Stimulated activated CD8-positive, alpha-beta memory T cell treated with anti-CD3 and anti-CD28 coated beads, Interleukin-4, amount 100 ng/mL, for 4 hours (primary cell): ENCODE data around the gene SPATA17.

Experiments
- DNase-seq, 2 donors: peaks; one replicate each; pipeline ENCODE4 v3.0.0-alpha.2; 2020; ENCODE audit warnings: low read depth in 2 of 2, low spot score in 1 of 2

SPATA17 gene

DNA sequence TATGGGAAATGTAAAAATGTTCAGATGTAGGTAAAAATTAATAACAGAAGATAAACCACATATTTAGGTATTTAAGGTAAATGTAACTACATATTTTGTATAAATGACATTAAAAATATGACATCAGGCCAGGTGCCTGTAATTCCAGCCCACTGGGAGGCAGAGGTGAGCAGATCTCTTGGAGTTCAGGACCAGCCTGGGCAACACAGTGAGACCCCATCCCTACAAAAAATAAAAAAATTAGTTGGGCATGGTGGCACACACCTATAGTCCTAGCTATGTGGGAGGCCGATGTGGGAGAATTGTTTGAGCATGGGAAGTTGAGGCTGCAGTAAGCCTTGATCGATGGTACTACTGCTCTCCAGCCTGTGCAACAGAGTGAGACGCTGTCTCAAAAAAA lies 216.5 kb downstream of the SPATA17 start:
- no peak for DNase-seq

DNA sequence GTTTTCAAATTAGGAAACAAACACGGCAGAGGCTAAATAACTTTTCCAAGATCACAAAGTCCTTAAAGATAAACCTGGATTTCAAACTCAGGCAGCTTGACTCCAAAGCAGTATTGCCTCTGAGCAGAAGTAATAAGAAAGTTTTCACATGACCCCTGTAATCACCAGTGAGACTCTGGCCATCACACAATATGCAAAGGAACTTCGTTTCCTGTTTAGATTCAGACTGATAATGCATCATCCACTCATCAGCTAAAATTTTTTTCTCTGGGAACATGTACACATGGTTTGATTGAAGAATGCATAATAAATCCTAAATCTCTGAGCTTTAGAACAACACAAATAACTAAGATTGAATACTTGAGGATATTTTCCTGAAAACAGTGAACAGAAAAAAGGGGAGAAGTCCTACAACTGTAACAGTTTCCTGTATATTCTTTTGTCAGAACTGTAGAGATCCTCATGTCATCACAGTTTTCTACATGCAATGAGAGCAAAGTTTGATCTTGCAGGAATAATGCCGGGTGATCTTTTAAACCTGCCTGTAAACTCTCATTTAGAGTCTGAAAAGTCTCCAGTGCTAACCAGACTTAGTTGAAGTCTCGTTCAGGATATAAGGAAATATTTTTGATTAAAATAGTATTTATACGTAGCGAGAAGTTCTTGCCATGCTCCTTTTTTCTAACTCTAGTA lies 225.3 kb downstream of the SPATA17 start:
- no peak for DNase-seq

- no peak for DNase-seq
Observed at GRCh38 chr1:217857061-217857460, 225.9 kb downstream of the SPATA17 start.

DNA sequence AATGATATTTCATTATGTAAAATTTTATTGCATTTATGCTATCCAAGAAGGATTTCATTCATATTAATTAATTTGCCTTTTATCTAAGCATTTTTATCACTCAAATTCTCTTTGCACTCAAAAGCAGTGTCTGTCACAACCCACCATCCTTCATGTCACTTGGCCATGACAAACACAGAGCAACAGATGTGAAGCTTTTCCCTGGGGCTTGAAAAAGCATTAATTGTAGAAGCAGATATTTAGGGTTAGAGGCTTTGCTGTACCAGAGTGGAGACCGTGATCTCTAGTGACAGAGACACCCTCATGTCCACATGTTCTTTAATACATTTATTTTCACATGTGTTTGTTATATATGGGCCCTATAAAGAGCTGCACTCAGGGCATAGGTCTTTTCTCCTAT lies 230.5 kb downstream of the SPATA17 start:
- no peak for DNase-seq

DNA sequence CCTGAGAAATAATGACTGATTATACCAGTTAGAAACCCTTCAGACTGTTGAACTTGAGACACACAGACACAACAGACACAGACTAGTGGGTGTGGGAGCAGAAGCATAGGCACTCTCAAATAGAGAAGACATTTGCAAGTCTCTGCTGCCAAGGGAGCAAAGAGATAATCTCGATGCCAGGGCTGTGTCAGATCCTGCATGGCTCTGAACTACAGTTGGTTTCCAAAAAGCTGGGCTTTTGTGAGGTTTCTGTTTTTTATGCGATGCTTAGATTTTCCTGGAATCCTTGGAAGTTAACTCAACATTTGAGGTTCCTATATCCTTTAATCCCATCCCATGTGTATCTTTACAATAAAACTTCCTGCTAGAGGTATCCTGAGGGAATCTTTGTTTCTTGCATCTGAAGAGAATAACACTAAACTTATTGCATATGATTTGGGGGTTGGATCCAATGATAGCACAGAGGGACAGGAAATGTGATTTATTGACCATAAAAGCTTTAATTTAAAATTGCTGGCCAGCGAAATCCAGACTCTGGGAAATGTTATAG lies 236.4 kb downstream of the SPATA17 start:
- no peak for DNase-seq

DNA sequence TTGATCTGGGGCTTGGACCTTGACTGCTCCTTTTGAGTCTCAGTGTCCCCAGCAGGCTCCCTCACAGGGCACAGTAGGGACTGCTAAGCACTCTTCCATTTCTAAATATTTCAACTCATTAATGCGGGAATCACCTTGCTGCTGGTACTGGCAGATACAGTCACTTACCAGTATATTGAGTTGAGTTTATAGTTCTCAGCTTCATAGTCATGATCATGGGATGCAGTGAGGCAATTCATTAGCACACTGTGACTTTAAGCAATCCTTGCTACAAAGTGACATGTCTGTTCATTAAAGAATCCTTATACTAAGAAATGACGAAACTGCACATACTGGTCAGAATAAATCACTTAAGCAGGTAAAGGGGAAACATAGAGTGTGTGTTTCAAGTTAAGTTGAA lies 240.8 kb downstream of the SPATA17 start:
- DNase-seq: no peak

DNA sequence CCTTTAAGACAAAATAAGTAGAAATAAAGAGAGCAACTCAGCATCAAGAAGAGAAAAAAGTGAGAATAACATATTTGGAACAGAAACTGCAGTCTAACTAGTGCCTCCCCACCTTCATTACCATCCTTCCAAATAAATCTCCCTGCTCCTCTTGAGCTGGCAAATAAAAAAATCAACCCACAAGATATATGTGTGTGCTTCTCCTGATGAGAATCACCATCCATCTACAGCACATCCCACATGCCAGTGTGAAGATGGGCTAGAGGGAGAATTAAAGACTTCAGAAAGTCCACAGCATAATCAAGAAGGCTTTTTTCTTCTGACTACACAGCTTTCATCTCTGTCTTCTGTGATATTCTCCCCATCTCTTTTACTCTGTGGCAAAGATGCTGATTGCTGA lies 244.1 kb downstream of the SPATA17 start:
- no peak for DNase-seq

GRCh38 chr1:217876401-217876800 lies 245.3 kb downstream of the SPATA17 start:
- no peak for DNase-seq

- DNase-seq: no peak
Observed at GRCh38 chr1:217876896-217877295, 245.8 kb downstream of the SPATA17 start.

DNA sequence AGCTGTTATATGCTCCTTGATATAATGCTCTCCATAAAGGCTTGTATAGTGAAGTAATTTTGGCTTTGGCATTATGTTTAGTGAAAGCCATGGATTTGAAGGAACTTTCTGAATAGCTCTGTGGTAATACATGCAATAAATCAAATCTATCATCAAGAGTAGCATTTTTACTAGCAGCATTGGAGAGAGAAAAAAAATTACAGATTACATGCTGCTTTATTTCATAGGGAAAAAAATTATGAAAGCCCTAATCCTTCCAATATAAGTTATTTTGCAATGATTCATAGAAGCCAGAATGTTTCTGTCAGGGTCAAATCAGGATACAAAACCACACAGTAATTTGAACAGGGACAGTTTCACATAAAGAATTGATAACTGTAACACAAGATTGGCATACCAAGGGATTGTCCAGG lies 250.0 kb downstream of the SPATA17 start:
- no peak for DNase-seq

GRCh38 chr1:217881607-217882332 lies 250.6 kb downstream of the SPATA17 start:
- DNase-seq: no peak

DNA sequence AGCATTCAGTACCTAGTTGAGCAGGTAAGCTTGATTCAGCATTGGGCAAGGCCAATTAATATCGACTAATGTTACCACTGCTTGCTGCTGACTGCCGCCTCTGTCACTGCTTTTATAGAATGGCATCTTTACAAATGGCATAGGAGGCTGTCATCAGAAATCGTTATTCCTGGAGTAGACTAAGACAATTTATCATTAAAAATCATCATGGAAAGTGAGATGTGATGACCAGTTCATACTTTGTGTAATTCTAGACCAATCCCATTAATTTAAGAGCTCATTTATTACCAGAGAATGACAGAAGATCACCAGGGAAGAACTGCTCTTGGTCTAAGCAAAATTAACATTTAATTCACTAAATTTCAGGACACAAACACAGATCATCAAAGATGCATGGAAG lies 254.0 kb downstream of the SPATA17 start:
- DNase-seq: no peak

DNA sequence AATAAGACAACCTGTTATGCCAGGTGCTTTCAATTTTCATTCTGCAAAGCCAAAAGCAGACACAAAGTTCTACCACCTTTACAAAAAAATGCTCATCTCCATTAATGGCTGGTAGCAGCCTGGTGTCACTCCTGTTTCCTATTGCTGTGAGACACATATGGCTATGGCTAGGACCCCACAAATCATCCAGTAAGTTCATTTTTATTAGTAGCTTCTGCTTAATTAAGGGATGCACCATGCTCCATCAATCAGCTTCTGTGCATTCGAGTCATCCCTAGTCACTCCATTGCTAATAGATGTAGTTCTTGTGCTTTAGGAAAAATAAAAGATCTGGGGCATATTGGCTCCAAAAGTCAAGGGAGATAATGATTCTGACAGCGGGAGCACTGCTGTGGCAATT lies 257.2 kb downstream of the SPATA17 start:
- DNase-seq: no peak

- DNase-seq: no peak
Observed at GRCh38 chr1:217889401-217889800, 258.3 kb downstream of the SPATA17 start.

DNA sequence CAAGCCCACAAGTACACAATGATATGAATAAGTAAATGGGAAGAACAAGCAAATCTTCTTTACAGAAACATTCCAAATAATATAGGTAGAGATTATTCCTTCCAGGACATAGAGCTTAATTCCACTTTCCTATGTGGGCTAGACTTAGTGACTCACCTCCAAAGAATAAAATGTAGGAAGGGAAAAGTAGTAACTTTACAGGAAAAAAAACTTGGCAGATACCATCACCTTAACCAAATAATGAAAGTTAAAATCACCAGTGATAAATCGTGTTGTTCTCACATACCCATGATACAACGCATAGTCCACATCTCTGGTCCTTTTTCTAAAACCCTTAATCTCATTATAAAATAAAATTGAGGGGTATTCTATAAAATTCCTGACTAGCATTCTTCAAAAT lies 260.8 kb downstream of the SPATA17 start:
- no peak for DNase-seq

DNA sequence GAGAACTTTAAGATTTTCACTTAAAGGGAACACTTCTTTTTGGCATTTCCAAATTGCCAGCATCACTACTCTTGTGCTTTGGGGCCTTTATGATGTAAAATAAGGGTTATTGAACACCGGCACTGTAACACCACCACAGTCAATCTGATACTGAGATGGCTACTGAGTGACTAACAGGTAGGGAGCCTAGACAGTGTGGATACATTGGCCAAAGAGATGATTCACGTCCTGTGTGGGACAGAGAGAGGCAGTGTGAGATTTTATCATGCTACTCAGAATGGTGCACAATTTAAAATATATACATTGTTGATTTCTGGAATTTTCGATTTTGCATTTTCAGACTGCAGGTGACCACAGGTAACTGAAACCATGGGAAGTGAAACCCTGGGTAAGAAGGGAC lies 261.6 kb downstream of the SPATA17 start:
- no peak for DNase-seq

DNA sequence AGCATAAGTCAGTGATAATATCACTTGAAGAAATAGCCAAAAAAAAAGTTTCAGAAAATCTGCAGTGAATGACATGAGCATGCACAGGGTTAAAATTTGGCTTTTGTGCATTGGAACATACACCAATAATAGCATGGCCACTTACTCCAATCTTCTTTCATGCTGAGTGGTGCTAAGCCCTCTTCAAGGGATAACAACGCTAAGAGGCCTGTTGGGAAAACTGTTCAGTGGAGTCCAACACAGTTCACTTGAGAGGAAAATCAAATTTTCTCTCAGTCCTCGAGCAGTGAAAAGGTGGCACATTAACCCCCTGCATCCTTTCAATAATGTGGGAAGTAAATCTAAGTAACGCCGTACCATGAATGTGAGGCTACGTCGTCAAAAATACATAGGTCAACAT lies 264.7 kb downstream of the SPATA17 start:
- DNase-seq: no peak

- no peak for DNase-seq
Observed at GRCh38 chr1:217896490-217896889, 265.3 kb downstream of the SPATA17 start.

DNA sequence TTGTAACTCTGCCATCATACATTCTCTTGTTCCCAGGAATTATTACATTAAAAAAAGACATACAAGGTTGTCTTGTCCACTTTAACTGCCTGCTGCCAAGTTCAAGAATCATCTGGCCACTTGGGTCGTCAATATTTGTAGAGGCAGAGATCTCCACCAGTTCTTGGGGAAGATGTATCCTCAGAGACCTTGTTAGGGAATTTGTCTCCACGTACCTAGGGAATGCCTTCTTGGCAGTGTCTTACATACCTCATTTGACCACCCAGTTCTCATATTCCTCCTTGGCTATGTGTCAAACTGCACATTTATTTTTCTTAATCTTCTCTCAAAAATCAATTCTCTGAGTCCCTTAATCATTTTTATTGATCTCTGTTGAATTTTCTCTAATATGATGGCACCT lies 266.0 kb downstream of the SPATA17 start:
- no peak for DNase-seq

- DNase-seq: no peak
Observed at GRCh38 chr1:217899614-217900013, 268.5 kb downstream of the SPATA17 start.

GRCh38 chr1:217907504-217907903 lies 276.4 kb downstream of the SPATA17 start:
- DNase-seq: no peak

GRCh38 chr1:217910203-217910602 lies 279.1 kb downstream of the SPATA17 start:
- DNase-seq: no peak
